Right ventricle myocardium superior (tissue), 1 donor: ENCODE data around the gene FAM114A1. TPM values are rescaled to one million over a fixed set of nuclear protein-coding genes. Genes with fewer than 3 reads are reported as not detected.
"Not testable (repeated sequence)": the region's sequence is repeated elsewhere in the genome, so short reads cannot be mapped to it uniquely, and the experiment has no call there.

ENCODE experiments used
- ATAC-seq: fragments of 200-7000 bp; cut with Tn5 transposase; one replicate; pipeline ENCODE4 v1.9.1; 2020; ENCODE audit warnings: mild to moderate bottlenecking; ENCODE audit not compliant: poor library complexity
- DNase-seq: peaks from one replicate; pipeline ENCODE4 v3.0.0-alpha.2; 2020
- intact Hi-C: fragments of 100-400 bp; cut with DNase I; formaldehyde crosslinking; loops from one replicate; pipeline ENCODE4 v1.11.2; 2022
- total RNA-seq: library from RNA; stranded (reverse); fragmentation: NEBNext Ultra II Directional; extraction: Animal tissue kit (Norgen Biotek cat#: 25700); gene quantifications from one replicate; pipeline ENCODE4 v1.2.1, GENCODE V29; 2021
- donor health status: DM: no; HTN: yes; CAD: no; lungs with severe emphysema.

FAM114A1 gene
- total RNA-seq, 1 donor from 2014 or later: 20.3 TPM

- ATAC-seq (no peak), DNase-seq (no peak)
- intact Hi-C loops: no loop called here
These were observed 53.5 kb downstream of the FAM114A1 start for GRCh38 chr4:38921151-38921550.

GRCh38 chr4:38923746-38924145 is 56.1 kb downstream of the FAM114A1 start:
- intact Hi-C loops: no loop called here
- ATAC-seq: no peak
- DNase-seq: no peak

- intact Hi-C loops: no loop called here
- no peak for DNase-seq
- no peak for ATAC-seq
These were observed 56.7 kb downstream of the FAM114A1 start for GRCh38 chr4:38924353-38924752.

- ATAC-seq: peak; percentile 27
- intact Hi-C loops: no loop called here
These were observed 58.1 kb downstream of the FAM114A1 start for GRCh38 chr4:38925492-38926413.

GRCh38 chr4:38926896-38927295 is 59.3 kb downstream of the FAM114A1 start:
- intact Hi-C loops: no loop called here
- DNase-seq (no peak), ATAC-seq (no peak)

More at GRCh38 chr4:38925492-38926413, 58.1 kb downstream of the FAM114A1 start:
- DNase-seq: no peak

GRCh38 chr4:38928568-38928967 is 61.0 kb downstream of the FAM114A1 start:
- intact Hi-C loops: no loop called here
- no peak for ATAC-seq
- no peak for DNase-seq

GRCh38 chr4:38928974-38929373 is 61.4 kb downstream of the FAM114A1 start:
- intact Hi-C loops: no loop called here
- no peak for ATAC-seq
- DNase-seq: no peak

GRCh38 chr4:38930204-38930603 is 62.6 kb downstream of the FAM114A1 start:
- ATAC-seq (no peak), DNase-seq (no peak)
- intact Hi-C loops: no loop called here

- no peak for DNase-seq
- intact Hi-C loops: no loop called here
- no peak for ATAC-seq
These were observed 63.1 kb downstream of the FAM114A1 start for GRCh38 chr4:38930707-38931106.

GRCh38 chr4:38931125-38931524 is 63.5 kb downstream of the FAM114A1 start:
- no peak for DNase-seq
- ATAC-seq: no peak
- intact Hi-C loops: no loop called here

GRCh38 chr4:38935391-38936073 is 67.9 kb downstream of the FAM114A1 start:
- ATAC-seq (no peak), DNase-seq (no peak)
- intact Hi-C loops: no loop called here

GRCh38 chr4:38939165-38939564 is 71.6 kb downstream of the FAM114A1 start:
- ATAC-seq: no peak
- intact Hi-C loops: no loop called here
- DNase-seq: no peak

- DNase-seq (no peak), ATAC-seq (no peak)
- intact Hi-C loops: no loop called here
These were observed 72.9 kb downstream of the FAM114A1 start for GRCh38 chr4:38940476-38940875.

GRCh38 chr4:38941906-38942305 is 74.3 kb downstream of the FAM114A1 start:
- ATAC-seq, DNase-seq: not testable (repeated sequence)

GRCh38 chr4:38943343-38943742 is 75.7 kb downstream of the FAM114A1 start:
- ATAC-seq: peak; percentile 60
- intact Hi-C loops: no loop called here
- peak; percentile 65 for DNase-seq

More at GRCh38 chr4:38941906-38942305, 74.3 kb downstream of the FAM114A1 start:
- intact Hi-C loops: not testable (repeated sequence)

GRCh38 chr4:38944440-38944839 is 76.8 kb downstream of the FAM114A1 start:
- DNase-seq: no peak
- no peak for ATAC-seq
- intact Hi-C loops: no loop called here

- no peak for ATAC-seq
These were observed 79.3 kb downstream of the FAM114A1 start for GRCh38 chr4:38946919-38947318.

GRCh38 chr4:38948551-38948950 is 80.9 kb downstream of the FAM114A1 start:
- ATAC-seq (peak; percentile 76), DNase-seq (no peak)
- intact Hi-C loops: no loop called here

More at GRCh38 chr4:38946919-38947318, 79.3 kb downstream of the FAM114A1 start:
- DNase-seq: no peak
- intact Hi-C loops: no loop called here

GRCh38 chr4:38949411-38950051 is 81.9 kb downstream of the FAM114A1 start:
- ATAC-seq: no peak
- intact Hi-C loops: no loop called here
- no peak for DNase-seq
